HepG2 (cell line): Measurements from ENCODE around the gene LDB3. TPM values are rescaled to one million over a fixed set of nuclear protein-coding genes. Genes with fewer than 3 reads are reported as not detected.

ENCODE experiments used
- ATAC-seq: fragments of 200-7000 bp; cut with Tn5 transposase; 3 replicates; pipeline ENCODE4 v1.9.1; 2020; ENCODE audit warnings: mild to moderate bottlenecking, moderate library complexity
- BruUV-seq: library from RNA; stranded (reverse); fragments of 400-500 nt; replicated peaks from 2 replicates; lab custom pipeline; 2021; lab: Mats Ljungman, UMichigan
- CTCF ChIA-PET: fragments of 300-600 bp; formaldehyde crosslinking; extraction: SDS; loops from one replicate; lab custom pipeline; 2021; ENCODE audit warnings: low total read pairs, inconsistent platforms, low intra/inter-chr PET ratio; lab: Yijun Ruan, JAX
- POLR2A ChIA-PET: fragments of 350-600 bp; sonication (Branson Sonifier 250); formaldehyde crosslinking; loops from one replicate; lab custom pipeline; 2020; ENCODE audit warnings: antibody characterized with exemption, inconsistent platforms; lab: Yijun Ruan, JAX
- DNase-seq: peaks from one replicate; pipeline ENCODE4 v3.0.0-alpha.2; 2015; ENCODE audit warnings: low spot score
- FAIRE-seq: peaks from 3 replicates; lab custom pipeline; 2011; peaks lifted over from hg19 to GRCh38; lab: Jason Lieb, UNC
- H2AFZ ChIP-seq: one replicate; pipeline ENCODE4 v1.6.1; 2011; ENCODE audit warnings: low read length, inconsistent platforms
- H3K27ac ChIP-seq: fragments of 300-600 bp; 3 replicates; pipeline ENCODE4 v1.8.0; 2011; ENCODE audit warnings: mixed run types, mild to moderate bottlenecking, mixed read lengths, low read length, inconsistent platforms; ENCODE audit not compliant: insufficient read depth; ENCODE audit errors: extremely low read length
- H3K27me3 ChIP-seq, 2 experiments: fragments of 200-600 bp in 1 of 2; 2 replicates in 1 of 2; 3 replicates in 1 of 2; pipeline versions ENCODE4 v1.6.0 to v1.8.0; 2011; ENCODE audit warnings: low read length in 2 of 2, mild to moderate bottlenecking in 2 of 2, moderate library complexity in 2 of 2, inconsistent platforms in 1 of 2; ENCODE audit not compliant: insufficient read depth in 2 of 2, control insufficient read depth in 1 of 2
- H3K36me3 ChIP-seq, 2 experiments: fragments of 200-600 bp in 1 of 2; replicated peaks in 1 of 2; 2 replicates in 1 of 2; 3 replicates in 1 of 2; pipeline versions ENCODE4 v1.5.1 to v1.8.0; 2011; ENCODE audit warnings: low read length in 2 of 2, inconsistent platforms in 1 of 2; ENCODE audit not compliant: insufficient read depth in 2 of 2, control insufficient read depth in 1 of 2
- H3K4me1 ChIP-seq: 2 replicates; pipeline ENCODE4 v1.5.1; 2012; ENCODE audit warnings: low read length, inconsistent platforms; ENCODE audit not compliant: insufficient read depth
- H3K4me2 ChIP-seq: 2 replicates; pipeline ENCODE4 v1.6.0; 2011; ENCODE audit warnings: low read depth, low read length, inconsistent platforms
- H3K4me3 ChIP-seq, 3 experiments: fragments of 200-600 bp in 1 of 3; sonication (generic), shearing (Covaris generic) in 1 of 3; replicated peaks in 1 of 3; 2 replicates each; pipeline ENCODE4 v1.5.1; 2011 to 2016; ENCODE audit warnings: low read length in 3 of 3, inconsistent platforms in 2 of 3, low read depth in 2 of 3, mild to moderate bottlenecking in 2 of 3, control low read depth in 1 of 3, mixed read lengths in 1 of 3; ENCODE audit not compliant: insufficient read depth in 1 of 3
- H3K79me2 ChIP-seq: one replicate; pipeline ENCODE4 v1.6.1; 2011; ENCODE audit warnings: low read length, inconsistent platforms; ENCODE audit not compliant: insufficient read depth
- H3K9ac ChIP-seq: 2 replicates; pipeline ENCODE4 v1.6.0; 2011; ENCODE audit warnings: mild to moderate bottlenecking, low read depth, low read length, inconsistent platforms; ENCODE audit not compliant: insufficient read depth
- H3K9me3 ChIP-seq: 2 replicates; pipeline ENCODE4 v1.5.1; 2012; ENCODE audit warnings: mild to moderate bottlenecking, low read length
- H4K20me1 ChIP-seq: 2 replicates; pipeline ENCODE4 v1.6.0; 2011; ENCODE audit warnings: inconsistent platforms, mild to moderate bottlenecking, low read length, moderate library complexity; ENCODE audit not compliant: insufficient read depth
- FOXC1 ChIP-seq: sonication (generic); formaldehyde crosslinking; IDR thresholded peaks from 2 replicates; pipeline ENCODE4 v1.8.0; 2022; ENCODE audit warnings: mild to moderate bottlenecking, missing genetic modification reagents, borderline replicate concordance
- IKZF4 ChIP-seq: sonication (generic); formaldehyde crosslinking; IDR thresholded peaks from 2 replicates; pipeline ENCODE4 v1.5.1; 2020; ENCODE audit warnings: borderline replicate concordance, mild to moderate bottlenecking, low read depth, missing genetic modification reagents; ENCODE audit errors: not compliant biosample characterization
- NR1H2 ChIP-seq: sonication (generic); formaldehyde crosslinking; IDR thresholded peaks from 2 replicates; pipeline ENCODE4 v1.8.1; 2022; ENCODE audit warnings: low read depth, missing genetic modification reagents, borderline replicate concordance
- POLR2AphosphoS5 ChIP-seq: IDR thresholded peaks from 2 replicates; pipeline ENCODE4 v1.6.1; 2012; ENCODE audit warnings: low read depth, low read length
- SIX1 ChIP-seq: sonication (generic); formaldehyde crosslinking; IDR thresholded peaks from 2 replicates; pipeline ENCODE4 v1.4.0; 2020; ENCODE audit warnings: missing genetic modification reagents, borderline replicate concordance
- ZBTB42 ChIP-seq: sonication (generic); formaldehyde crosslinking; IDR thresholded peaks from 2 replicates; pipeline ENCODE4 v1.5.0; 2020; ENCODE audit warnings: mild to moderate bottlenecking, missing genetic modification reagents
- ZNF333 ChIP-seq: sonication (generic); formaldehyde crosslinking; IDR thresholded peaks from 2 replicates; pipeline ENCODE4 v1.4.0; 2020; ENCODE audit warnings: mild to moderate bottlenecking, missing genetic modification reagents, borderline replicate concordance
- ZNF382 ChIP-seq: sonication (generic); formaldehyde crosslinking; IDR thresholded peaks from 2 replicates; pipeline ENCODE4 v1.5.0; 2020; ENCODE audit warnings: missing genetic modification reagents, mild to moderate bottlenecking, borderline replicate concordance
- ZNF614 ChIP-seq: IDR thresholded peaks from 2 replicates; pipeline ENCODE4 v1.6.1; 2018; ENCODE audit warnings: missing biosample characterization, missing genetic modification reagents, inconsistent platforms, borderline replicate concordance
- ZNF652 ChIP-seq: IDR thresholded peaks from 2 replicates; pipeline ENCODE4 v1.6.1; 2016; ENCODE audit warnings: low read depth, borderline replicate concordance
- ZNF768 ChIP-seq: sonication (generic); formaldehyde crosslinking; IDR thresholded peaks from 2 replicates; pipeline ENCODE4 v1.4.0; 2020; ENCODE audit warnings: missing genetic modification reagents
- ZSCAN29 ChIP-seq: sonication (generic); formaldehyde crosslinking; conservative IDR thresholded peaks from 2 replicates; pipeline ENCODE4 v1.4.0; 2020; ENCODE audit warnings: mild to moderate bottlenecking, missing genetic modification reagents
- ZSCAN9 ChIP-seq: IDR thresholded peaks from 2 replicates; pipeline ENCODE4 v1.6.1; 2016; ENCODE audit warnings: borderline replicate concordance
- WGBS: methylation state at CpG from one replicate; pipeline ENCODE4 v1.1.6; 2017; ENCODE audit warnings: low lambda C conversion rate; 5-methylcytosine and 5-hydroxymethylcytosine counted together
- in situ Hi-C: cut with HindIII; loops from 2 replicates; pipeline ENCODE4 v1.10.0; 2017; ENCODE audit warnings: low pct_unique_long_range_greater_than_20kb; ENCODE audit not compliant: extremely low pct_ligation_motif_present
- intact Hi-C: fragments of 100-400 bp; cut with micrococcal nuclease; formaldehyde crosslinking; loops from one replicate; pipeline ENCODE4 v1.10.0; 2022; ENCODE audit not compliant: unreplicated experiment
- polyA plus RNA-seq, 8 experiments: library from polyadenylated mRNA; depleted of rRNA in 3 of 8; stranded (reverse) in 7 of 8; unstranded in 1 of 8; fragments of >200 nt; fragmentation: Illumina TruSeq in 4 of 8; extraction: Trizol in 4 of 8; gene quantifications; 2 replicates each; pipeline versions ENCODE4 v1.2.1 to v1.2.3, GENCODE V29; 2011 to 2016; ENCODE audit warnings: low read depth in 4 of 8, missing spikeins in 1 of 8, mixed read lengths in 1 of 8; ENCODE audit not compliant: insufficient read depth in 1 of 8
- total RNA-seq, 5 experiments: library from RNA; depleted of rRNA; stranded (reverse); fragments of >200 nt; fragmentation: Illumina TruSeq; extraction: Trizol; gene quantifications; 2 replicates each; pipeline ENCODE4 v1.2.3, GENCODE V29; 2016; ENCODE audit warnings: low read depth in 1 of 5
- TF ChIP-seq, protein P1 (sequence below): sonication (generic); formaldehyde crosslinking; IDR thresholded peaks from 2 replicates; pipeline ENCODE4 v1.4.0; 2020; ENCODE audit warnings: missing genetic modification reagents, mild to moderate bottlenecking, borderline replicate concordance
- TF ChIP-seq, protein P2 (sequence below): sonication (generic); formaldehyde crosslinking; IDR thresholded peaks from 2 replicates; pipeline ENCODE4 v1.8.1; 2022; ENCODE audit warnings: low read depth, mild to moderate bottlenecking, missing genetic modification reagents
- TF ChIP-seq, protein P3 (sequence below): sonication (generic); formaldehyde crosslinking; conservative IDR thresholded peaks from 2 replicates; pipeline ENCODE4 v1.8.1; 2023; ENCODE audit warnings: missing genetic modification reagents
- TF ChIP-seq, protein P4 (sequence below): fragments of 450-650 bp; IDR thresholded peaks from 2 replicates; pipeline ENCODE4 v1.6.1; 2016

Gene LDB3
- total and polyA plus RNA-seq, 2 of the 13 experiments (the other 11 are each of a cell fraction or from before 2014, with no cell fraction given) = not detected

DNA sequence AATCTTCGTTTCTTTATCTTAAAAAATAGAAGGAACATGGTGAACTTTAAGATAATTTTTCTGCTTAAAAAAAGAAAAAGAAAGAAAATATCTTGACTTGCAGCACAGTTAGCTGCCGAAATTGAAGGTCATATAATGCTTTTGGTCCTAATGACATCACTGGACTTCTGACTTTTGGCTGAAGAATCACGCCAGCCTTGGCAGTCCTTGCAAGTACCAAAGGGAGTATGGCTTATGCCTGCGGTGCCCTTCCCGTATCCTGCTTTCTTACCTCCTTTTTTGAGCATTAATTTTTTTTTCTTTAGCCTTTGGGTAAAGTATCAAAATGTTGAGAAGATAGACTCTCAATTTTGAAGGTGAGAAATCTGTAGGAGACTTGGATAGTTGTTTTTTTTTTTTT, 95.1 kb downstream of the LDB3 start (continued):
- TF ChIP-seq POLR2AphosphoS5 (no peak), ZNF382 (CRISPR knock-in tag) (no peak), NR1H2 (CRISPR knock-in tag) (no peak), ZBTB42 (CRISPR knock-in tag) (no peak), SIX1 (no peak), ZNF652 (CRISPR knock-in tag) (no peak)
- TF ChIP-seq, protein P1, sequence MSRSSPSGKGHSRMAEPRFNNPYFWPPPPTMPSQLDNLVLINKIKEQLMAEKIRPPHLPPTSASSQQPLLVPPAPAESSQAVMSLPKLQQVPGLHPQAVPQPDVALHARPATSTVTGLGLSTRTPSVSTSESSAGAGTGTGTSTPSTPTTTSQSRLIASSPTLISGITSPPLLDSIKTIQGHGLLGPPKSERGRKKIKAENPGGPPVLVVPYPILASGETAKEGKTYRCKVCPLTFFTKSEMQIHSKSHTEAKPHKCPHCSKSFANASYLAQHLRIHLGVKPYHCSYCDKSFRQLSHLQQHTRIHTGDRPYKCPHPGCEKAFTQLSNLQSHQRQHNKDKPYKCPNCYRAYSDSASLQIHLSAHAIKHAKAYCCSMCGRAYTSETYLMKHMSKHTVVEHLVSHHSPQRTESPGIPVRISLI (CRISPR knock-in tag) = no peak
- TF ChIP-seq, protein P2, sequence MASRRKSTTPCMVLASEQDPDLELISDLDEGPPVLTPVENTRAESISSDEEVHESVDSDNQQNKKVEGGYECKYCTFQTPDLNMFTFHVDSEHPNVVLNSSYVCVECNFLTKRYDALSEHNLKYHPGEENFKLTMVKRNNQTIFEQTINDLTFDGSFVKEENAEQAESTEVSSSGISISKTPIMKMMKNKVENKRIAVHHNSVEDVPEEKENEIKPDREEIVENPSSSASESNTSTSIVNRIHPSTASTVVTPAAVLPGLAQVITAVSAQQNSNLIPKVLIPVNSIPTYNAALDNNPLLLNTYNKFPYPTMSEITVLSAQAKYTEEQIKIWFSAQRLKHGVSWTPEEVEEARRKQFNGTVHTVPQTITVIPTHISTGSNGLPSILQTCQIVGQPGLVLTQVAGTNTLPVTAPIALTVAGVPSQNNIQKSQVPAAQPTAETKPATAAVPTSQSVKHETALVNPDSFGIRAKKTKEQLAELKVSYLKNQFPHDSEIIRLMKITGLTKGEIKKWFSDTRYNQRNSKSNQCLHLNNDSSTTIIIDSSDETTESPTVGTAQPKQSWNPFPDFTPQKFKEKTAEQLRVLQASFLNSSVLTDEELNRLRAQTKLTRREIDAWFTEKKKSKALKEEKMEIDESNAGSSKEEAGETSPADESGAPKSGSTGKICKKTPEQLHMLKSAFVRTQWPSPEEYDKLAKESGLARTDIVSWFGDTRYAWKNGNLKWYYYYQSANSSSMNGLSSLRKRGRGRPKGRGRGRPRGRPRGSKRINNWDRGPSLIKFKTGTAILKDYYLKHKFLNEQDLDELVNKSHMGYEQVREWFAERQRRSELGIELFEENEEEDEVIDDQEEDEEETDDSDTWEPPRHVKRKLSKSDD = no peak

DNA sequence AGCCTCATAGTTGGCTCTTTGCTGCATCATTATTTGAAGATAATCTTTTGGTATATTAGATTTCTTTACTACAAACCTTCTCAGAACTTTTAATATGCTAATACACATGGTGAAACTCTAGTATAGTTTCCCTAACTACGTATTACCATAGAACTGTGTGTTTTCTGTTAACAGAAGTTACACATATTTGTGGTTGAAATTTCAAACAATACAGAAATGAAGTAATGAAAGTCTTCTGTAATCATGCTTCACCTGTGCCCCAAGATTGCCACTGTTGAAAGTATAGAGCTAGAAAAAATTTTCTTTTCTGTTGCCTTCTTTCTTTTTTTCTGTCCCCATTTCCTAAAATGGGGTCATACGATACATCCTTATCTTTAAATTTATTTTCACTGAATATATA, 97.2 kb downstream of the LDB3 start:
- H3K79me2 ChIP-seq = peaks cover 94% of the 10 kb centered on the region
- FAIRE-seq = no peak
- TF ChIP-seq IKZF4 (no peak), ZNF614 (CRISPR knock-in tag) (no peak), ZSCAN29 (CRISPR knock-in tag) (no peak), ZNF333 (CRISPR knock-in tag) (no peak), FOXC1 (CRISPR knock-in tag) (no peak), ZNF768 (CRISPR knock-in tag) (no peak), ZSCAN9 (CRISPR knock-in tag) (no peak)
- TF ChIP-seq, protein P3, sequence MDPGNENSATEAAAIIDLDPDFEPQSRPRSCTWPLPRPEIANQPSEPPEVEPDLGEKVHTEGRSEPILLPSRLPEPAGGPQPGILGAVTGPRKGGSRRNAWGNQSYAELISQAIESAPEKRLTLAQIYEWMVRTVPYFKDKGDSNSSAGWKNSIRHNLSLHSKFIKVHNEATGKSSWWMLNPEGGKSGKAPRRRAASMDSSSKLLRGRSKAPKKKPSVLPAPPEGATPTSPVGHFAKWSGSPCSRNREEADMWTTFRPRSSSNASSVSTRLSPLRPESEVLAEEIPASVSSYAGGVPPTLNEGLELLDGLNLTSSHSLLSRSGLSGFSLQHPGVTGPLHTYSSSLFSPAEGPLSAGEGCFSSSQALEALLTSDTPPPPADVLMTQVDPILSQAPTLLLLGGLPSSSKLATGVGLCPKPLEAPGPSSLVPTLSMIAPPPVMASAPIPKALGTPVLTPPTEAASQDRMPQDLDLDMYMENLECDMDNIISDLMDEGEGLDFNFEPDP (CRISPR knock-in tag) = no peak
- TF ChIP-seq, protein P4, sequence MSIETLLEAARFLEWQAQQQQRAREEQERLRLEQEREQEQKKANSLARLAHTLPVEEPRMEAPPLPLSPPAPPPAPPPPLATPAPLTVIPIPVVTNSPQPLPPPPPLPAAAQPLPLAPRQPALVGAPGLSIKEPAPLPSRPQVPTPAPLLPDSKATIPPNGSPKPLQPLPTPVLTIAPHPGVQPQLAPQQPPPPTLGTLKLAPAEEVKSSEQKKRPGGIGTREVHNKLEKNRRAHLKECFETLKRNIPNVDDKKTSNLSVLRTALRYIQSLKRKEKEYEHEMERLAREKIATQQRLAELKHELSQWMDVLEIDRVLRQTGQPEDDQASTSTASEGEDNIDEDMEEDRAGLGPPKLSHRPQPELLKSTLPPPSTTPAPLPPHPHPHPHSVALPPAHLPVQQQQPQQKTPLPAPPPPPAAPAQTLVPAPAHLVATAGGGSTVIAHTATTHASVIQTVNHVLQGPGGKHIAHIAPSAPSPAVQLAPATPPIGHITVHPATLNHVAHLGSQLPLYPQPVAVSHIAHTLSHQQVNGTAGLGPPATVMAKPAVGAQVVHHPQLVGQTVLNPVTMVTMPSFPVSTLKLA = no peak

More for the DNA sequence above, 97.2 kb downstream of the LDB3 start:
- DNase-seq = no peak
- Histone ChIP-seq H2AFZ (no peak overlapping the region), H3K4me3 (no peak overlapping the region), H3K4me1 (peaks cover 50% of the 10 kb centered on the region), H3K4me2 (no peak overlapping the region), H3K9ac (no peak overlapping the region), H3K9me3 (no peaks in the 10 kb centered on the region), H4K20me1 (peaks cover 41% of the 10 kb centered on the region), H3K36me3 (no peaks in the 10 kb centered on the region), H3K27me3 (no peaks in the 10 kb centered on the region), H3K27ac (no peak overlapping the region)
- no peak for ATAC-seq
- intact Hi-C loops (no loop called here), in situ Hi-C loops (no loop called here)
- 99% methylated on average over 2 of the region's 2 CpGs for WGBS
- no TSS peak for BruUV-seq
- CTCF ChIA-PET = no interaction called here
- POLR2A ChIA-PET = no interaction called here
